ENCODE data around the gene SAG.
A peak's percentile ranks its signal among the peaks of the same experiment; 100 is the strongest.

SAG gene

DNA sequence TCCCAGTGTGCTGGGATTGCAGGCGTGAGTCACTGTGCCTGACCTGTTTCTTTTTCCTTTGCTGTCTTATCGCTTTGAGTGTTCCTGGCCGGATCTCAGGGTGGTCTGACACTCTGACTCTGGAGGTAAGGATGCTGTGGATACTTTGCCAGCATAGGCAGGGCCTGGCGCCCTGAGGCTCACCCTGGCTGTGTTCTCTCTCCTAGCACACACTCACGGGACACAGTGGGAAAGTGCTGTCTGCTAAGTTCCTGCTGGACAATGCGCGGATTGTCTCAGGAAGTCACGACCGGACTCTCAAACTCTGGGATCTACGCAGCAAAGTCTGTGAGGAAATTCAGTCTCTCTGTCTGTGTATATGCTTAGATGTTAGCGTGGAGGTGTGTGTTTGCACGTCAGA, 18.0 kb upstream of the SAG start:
- no peak for DNase-seq

DNA sequence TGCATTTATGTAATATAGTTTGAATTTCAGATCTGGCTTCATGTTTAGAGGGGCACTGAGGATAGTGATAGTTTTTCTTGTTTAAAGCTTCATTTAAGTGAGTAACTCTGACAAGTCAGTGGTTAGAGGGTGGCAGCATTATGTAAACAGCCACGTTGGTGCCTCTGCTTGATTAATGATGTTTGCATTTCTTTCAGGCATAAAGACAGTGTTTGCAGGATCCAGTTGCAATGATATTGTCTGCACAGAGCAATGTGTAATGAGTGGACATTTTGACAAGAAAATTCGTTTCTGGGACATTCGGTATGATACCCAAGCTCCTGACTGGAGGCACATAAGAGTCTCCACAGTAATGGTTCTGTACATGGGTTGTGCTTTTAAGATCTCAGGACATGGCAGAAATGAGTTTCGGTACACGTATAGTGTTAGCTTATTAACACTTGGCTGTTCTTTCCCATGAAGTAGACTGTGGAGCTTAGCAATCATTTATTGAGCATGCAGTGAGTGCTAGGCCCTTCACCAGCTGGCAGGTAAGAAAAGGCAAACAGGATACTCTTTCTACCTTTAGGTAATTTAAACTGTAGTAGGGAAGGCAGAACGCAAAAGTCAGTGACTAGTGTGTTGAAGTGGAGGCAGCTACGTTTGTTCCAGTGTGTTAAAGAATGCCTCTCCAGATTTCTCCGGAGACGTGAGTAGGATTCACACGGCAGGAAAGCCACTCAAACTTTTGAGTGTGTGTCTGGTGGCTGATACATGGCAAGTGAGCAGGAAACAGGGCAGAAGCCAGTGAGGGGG, 17.4 kb upstream of the SAG start:
- peak; percentile 44 for DNase-seq

DNA sequence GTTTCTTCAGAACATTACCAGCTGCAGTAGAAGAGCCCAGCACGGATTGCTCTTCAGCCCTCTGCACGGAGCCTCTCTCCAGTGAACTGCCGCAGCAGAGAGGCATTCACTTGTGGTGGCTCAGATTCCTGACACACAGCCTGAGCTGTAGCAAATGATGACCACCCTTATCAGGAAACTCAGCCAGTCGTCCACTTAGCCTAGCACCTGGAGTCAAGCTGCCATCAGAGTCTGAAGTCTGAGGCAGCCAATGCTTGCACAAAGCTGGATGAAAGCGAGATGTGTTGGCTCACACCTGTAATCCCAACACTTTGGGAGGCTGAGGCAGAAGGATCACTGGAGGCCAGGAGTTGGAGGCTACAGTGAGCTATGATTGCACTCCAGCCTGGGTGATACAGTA, 11.7 kb upstream of the SAG start:
- no peak for DNase-seq

DNA sequence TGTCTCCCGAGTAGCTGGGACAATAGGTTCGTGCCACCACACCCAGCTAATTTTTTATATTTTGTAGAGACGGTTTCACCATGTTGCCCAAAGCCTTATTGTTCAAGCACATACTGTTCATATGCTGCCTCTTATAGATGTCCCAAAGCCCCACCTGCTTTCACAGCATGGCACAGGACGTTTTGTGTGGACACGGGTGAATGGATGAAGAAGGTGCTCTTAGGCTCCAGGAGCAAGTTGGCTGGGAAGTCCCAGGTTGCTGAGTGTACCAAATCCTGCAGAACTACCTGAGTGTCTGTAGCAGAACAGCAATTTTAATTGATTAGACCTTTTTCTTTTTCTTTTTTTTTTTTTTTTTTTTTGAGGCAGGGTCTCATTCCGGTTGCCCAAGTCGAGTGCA, 10.5 kb upstream of the SAG start:
- DNase-seq = no peak

DNA sequence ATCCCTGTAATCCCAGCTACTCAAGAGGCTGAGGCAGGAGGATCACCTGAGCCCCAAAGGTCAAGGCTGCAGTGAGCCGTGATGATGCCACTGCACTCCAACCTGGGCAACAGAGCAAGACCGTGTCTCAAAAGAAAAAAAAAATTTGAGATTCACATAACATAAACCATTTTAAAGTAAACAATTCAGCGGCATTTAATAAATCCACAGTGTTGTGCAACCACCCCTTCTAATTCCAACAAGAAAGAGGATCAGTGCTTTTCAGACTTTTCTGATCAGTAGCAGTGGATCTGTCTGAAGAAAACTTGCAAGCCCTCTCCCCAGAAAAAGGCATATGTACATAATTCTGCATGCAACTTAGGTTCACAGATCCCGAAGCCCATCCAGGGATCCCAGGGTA, 7.2 kb upstream of the SAG start:
- no peak for DNase-seq

DNA sequence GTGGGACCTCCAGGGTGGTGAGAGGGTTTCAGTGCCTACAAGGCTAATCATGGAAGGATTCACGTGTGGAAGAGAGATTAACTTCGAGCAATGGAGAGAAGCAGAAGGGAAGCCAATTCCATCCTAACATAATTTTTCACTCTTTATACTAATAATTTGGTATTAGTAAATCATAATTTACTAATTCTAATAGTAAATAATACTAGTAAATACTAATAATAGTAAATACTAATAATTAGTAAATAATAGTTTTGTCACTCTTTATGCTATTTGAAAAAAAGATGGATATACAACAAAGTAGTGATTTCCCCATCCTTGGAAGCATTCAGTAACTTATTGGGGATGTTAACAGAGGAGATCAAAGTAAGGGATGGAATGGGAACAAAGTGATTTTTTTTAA, 6.4 kb upstream of the SAG start:
- DNase-seq = no peak

DNA sequence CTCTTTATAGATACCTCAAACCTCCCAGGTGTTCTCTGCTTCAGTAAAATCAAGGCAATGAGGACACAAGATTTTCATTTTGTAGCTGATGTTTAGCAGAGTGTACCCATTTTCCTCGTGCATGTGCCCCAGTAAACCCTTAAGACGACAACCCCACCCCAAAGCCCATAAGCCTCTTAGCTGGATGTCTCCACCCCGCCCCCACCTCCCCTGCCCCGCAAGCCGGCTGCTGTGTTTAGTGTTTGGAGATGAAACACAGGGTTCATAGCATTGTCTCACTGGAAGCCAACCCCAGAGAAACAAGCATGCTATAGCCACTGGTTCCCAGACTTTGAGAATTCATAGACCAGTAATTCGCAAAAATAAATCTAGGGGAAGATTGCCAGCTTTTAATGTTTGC, 5.8 kb upstream of the SAG start:
- no peak for DNase-seq

DNA sequence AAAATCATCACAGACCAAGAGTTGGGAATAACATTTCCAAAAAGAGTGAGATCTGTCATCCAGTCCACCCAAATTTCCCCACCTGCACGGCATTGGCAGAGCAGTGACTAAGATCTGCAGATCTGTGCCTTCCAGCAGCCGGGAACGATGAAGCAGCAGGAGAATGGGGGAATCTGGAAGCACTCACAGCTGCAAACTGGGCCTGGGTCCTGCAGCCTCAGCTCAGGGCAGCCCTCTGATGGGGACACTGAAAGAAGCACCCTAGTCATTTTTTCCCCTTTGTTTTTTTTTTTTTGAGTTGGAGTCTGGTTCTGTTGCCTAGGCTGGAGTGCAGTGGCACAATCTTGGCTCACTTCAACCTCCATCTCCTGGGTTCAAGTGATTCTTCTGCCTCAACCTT, 4.4 kb upstream of the SAG start:
- DNase-seq = no peak

DNA sequence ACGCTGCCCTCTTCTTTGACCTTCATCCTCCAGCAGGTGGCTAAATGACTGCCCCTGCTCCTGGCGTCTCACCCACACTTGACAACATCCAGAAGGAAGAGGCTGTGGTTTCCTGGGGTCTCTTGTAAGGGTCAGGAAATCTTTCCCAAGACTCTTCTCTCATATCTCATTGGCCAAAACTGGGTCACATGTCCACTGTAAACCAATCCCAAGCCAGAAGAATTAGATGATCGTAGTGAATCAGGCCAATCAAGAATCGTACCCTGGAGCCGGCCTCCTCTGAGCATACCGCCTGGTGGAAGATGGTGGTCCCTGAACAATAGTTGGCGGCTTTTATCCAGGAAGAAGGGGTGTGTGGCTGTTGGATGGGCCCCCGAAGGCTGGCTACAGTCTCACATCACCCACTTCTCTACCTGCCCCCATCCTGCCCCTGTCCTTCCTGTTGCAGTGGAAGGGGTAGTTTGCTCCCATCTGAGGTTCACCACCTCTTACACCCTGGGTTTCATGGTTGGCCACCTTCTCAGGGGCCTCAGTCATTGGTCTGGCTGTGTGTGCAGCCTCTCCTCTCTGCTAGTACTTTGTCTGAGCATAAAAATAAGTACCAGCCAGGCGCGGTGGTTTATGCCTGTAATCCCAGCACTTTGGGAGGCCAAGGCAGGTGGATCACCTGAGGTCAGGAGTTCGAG, 3.8 kb downstream of the SAG start:
- no peak for DNase-seq

DNA sequence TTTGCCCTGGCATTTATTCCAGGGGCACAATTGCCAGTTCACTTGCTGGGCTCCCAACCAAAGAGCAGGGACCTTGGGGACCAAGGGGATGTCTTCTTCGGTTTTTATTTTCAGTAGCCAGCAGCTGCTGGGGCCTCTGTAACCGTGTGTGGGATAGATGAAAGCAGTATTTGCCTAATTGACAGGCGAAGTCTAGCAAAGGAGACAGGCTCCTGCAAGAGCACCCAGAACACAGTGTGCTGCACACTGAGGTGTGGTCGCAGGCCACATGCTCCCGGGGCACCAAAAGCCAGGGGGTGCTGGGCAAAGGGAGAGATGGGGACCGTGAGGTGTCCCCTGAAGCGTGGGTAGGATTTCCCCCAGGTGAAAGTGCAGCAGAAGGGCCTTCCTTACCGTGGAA, 5.3 kb downstream of the SAG start:
- DNase-seq = no peak

DNA sequence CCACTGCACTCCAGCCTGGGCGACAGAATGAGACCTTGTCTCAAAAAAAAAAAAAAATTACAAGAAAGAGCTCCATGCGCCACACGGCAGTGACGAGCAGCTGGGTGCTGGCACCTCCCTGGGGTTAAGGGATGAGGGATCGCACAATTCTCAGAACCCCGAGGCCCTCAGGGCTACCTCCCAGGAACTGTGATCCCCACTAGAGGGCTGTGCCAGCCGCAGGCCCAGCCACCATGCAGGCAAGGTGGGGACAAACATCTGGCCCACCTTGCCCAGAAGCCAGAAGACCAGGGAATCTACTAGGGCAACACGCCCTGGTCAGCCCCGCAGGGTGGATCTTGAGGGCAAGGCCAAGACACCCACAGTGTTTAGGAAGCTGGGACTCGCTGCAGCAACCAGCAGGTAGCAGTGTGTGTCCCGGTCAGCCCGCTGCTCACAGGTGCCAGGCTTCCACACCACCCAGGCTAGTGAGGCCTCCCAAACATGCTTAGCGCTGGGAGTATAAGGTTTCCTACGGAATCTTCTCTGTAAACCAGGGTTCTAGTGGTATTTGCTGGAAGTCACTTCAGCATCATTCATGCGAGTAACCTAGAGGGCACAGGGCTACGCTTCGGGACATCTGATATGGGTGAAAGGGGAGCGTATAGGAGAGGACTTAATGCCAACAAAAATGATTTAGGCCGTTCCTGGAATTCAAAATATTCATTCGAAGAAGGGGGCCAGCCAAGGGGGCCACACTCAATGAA, 6.7 kb downstream of the SAG start:
- no peak for DNase-seq

DNA sequence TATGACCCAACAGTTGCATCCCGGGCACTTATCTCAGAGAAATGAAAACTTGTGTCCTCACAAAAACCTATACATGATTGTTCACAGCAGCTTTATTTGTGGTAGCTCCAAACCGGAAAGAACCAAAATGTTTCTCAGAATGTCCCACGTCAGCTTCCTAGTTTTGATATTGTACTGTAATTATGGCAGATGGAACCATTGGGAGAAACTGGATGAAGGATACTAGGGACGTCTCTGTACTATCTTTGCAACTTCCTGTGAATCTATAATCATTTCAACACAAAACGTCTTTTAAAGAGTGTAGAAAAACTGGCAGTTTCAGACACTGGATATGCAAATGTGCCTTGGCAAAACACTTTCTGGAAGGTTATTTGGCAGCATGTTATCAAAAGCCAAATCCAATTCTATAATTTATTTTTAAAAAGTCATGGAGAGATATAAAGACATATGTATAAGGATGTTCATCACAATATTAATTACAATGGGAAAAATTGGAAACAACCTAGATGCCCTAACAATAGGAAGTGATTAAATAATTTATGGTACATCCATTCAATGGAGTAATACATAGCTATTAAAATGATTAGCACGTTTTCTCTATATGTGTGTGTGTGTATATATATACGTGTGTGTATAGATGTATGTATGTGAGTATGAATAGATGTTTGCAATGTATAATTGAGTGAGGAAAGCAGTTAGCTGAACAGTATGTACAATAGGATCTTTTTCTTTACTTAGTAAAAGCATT, 9.8 kb downstream of the SAG start:
- no peak for DNase-seq

DNA sequence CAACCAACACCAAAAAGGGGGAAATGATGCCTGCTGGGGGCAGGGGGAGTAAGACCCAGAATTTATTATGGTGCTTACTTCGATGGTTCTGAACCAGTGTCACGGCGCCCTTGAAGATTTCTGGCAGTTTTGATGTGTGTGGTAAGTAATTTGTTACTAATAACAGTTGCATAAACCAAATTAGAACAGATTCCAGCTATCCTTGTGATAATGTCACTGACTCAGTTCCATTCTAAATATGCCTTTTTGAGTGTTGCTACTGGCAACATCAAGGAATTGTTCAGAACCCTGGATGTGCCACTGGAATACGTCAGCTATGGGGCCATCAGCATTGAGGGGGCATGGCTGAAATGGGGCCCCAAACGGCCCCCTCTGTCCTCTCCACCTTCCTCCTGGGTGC, 11.6 kb downstream of the SAG start:
- no peak for DNase-seq

DNA sequence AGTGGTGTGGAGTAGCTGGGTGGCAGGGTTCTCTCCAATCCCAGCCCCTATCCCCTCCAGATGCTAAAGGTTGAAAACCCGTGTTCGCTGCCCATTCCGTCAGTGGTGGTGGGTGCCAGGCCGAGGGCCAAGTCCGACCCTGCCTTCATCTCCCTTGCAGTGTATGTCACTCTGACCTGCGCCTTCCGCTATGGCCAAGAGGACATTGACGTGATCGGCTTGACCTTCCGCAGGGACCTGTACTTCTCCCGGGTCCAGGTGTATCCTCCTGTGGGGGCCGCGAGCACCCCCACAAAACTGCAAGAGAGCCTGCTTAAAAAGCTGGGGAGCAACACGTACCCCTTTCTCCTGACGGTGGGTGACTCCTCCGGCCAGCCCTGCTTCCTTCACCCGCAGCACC, 12.9 kb downstream of the SAG start:
- no peak for DNase-seq

DNA sequence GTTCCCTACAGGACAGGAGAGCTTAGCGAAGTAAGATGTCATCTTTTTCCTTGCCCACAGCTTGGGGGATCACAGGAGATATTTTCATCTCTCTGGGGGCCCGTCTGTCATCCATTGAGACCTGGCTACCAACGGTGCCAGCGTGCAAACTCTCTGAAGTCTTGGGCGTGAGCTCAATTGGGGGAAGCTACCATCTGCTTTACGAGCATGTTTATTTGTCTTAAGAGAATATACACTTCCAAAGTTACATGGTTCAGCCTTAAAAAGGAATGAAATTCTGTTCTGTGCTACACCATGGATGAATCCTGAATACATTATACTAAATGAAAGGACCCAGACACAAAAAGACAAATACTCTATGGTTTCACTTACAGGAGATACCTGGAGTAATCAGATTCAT, 13.6 kb downstream of the SAG start:
- no peak for DNase-seq

DNA sequence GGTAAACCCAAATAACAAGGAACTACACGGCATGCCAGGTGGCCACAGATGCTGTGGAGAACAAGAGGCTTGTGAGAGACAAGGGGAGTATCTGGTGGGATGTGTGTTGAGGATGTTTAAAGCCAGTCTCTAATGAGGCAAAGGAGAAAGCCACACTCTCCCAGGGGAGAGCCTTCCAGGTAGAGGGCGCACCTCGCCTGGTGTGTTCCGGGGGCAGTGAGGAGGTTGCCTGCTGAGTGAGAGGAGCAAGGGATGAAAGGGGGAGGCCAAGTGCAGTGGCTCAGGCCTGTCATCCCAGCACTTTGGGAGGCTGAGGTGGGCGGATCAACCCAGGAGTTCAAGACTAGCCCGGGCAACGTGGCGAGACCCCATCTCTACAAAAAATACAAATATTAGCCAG, 16.2 kb downstream of the SAG start:
- DNase-seq = no peak

DNA sequence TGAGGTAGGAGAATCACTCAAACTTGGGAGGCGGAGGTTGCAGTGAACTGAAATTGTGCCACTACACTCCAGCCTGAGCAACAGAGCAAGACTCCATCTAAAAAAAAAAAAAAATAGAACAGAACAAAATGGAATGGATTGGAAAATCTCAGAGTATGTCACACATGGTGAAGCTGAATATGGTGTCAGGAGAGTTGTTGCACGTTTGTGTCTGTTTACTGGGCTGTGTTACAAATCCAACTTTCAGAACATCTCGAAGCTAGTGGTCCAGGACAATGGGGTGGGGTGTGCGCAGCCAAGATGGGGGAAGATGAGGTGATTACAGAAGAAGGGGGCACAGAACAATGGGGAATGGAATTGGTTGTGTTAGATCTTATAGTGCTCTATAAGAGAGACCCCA, 17.6 kb downstream of the SAG start:
- no peak for DNase-seq

DNA sequence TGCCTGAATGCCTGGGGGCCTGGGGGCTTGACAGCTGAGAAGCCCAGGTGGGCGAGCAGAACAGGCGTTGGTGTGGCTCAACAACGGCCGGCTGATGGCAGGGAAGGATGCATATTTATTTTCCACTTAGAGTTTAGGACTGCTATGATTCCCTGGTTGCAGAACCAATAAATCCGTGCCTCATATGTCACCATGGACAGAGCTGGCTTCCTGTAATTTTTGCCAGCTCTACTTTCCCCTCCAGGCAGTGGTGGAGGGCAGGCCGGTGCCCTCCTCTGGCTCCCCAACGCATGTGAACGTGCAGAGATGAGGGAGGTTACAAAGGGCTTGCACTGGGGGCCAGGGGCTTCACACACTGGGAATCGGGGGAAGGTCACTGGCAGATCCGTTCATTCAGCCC, 18.2 kb downstream of the SAG start:
- DNase-seq = no peak

DNA sequence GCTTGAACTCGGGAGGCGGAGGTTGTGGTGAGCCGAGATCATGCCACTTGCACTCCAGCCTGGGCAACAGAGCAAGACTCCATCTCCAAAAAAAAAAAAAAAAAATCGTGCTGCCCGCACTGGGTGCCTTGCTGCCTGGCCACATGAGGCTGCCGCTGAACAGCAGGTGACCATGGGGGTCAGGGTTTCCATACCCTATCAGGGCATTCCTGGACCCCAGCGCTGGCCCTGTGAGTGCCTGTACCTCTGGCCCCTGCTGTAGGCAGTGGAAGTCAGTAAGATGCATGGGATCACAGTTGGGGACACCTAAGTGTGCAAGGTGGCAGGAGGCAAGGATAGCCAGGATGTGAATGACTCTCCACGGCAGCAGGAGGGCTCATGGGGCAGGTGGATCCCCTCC, 18.9 kb downstream of the SAG start:
- no peak for DNase-seq

DNA sequence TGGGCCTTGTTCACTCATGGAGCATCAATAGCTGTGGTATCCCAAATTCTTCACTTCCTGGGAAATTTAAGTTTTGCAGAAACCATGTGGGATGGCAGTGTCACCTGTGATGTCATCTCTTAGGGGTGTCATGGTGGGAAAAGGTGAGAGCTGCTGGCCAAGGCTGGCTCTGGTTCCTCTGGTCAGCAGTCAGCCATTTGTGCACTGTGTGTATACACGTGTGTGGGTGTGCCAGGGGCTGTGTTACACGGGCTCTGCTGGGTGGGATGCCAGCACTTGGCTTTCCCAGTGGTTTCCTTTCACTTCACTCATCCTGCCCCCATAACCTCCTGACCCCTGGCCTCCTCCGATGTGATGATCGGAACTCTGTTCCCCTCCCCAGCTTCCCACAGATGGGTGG, 21.3 kb downstream of the SAG start:
- no peak for DNase-seq

DNA sequence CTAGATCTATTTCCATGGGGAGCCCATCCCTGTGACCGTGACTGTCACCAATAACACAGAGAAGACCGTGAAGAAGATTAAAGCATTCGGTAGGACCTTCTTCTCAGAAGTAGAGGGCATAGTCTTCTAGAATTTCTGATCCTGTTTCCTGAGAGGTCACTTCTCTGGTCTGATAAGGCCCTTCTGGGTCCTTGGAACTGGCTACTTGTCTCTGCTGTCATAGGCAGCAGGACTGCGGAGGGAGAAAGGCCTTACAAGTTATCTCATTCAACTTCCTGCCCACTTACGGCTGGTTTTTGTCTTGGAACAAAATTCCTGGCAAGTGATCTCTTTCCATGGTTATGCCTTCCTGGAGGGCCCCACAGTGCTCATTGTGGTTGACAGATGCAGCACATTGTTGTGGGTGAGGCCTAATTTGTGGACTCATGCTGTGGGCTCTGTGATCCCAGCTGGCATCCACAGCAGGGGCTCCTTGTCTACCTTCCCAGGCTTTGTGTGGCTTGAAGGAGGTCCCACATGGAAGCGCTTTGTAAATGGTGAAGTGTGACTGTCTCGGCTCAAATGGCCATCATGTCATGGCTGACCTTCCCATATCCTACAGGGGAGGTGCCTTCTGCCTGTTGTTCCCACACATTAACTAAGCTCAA, 22.0 kb downstream of the SAG start:
- peak; percentile 48 for DNase-seq

DNA sequence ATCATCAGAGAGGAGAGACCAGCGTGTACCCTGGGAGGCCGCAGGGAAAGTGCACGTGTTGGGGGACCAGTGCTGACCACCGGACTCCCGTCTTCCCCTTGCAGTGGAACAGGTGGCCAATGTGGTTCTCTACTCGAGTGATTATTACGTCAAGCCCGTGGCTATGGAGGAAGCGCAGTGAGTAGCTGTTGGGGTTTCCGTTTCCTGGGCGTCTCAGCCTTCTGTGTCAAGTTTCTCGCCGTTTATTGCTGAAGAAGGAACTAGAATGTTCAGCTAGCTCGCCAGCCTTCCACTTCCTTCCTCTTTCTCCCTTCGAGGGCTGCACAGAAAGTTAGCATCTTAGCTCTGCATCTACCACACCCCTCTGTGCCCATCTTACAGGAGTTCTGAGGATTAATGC, 23.9 kb downstream of the SAG start:
- DNase-seq = no peak

DNA sequence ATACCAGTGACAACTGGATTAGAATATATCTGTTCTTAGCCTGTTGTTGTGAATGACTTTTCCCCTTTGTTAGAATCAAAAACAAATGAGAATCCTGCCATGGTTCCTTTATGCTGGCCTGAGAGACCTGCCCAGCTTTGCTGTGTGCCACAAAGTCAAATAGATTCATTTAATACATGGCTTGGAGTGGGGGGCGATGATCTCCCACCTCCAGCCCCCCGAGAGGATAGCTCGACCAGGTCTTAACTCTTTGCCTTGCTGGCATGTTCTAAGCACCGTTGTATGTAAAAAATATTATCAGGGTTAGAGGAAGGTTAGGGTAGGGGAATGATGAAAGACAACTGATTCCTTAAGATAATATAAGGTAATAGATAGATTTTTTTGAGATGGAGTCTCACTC, 24.5 kb downstream of the SAG start:
- no peak for DNase-seq
